GM21528 (cell line): Measurements from ENCODE around the gene DRD5.
"Not testable (repeated sequence)": the region's sequence is repeated elsewhere in the genome, so short reads cannot be mapped to it uniquely, and the experiment has no call there.

Experiments used
- ATAC-seq: cut with Tn5 transposase; IDR thresholded peaks from one replicate; pipeline ENCODE4 v1.9.1; 2021; ENCODE audit warnings: mild to moderate bottlenecking, moderate library complexity; ENCODE audit not compliant: unreplicated experiment, low FRiP score

The DRD5 gene

GRCh38 chr4:9781343-9782135 is at the start of gene DRD5:
TSS of gene DRD5 (plus strand) at chr4:9781634. CDS start at chr4:9782030, 396 bp downstream.
- no peak for ATAC-seq

- ATAC-seq, result not testable (repeated sequence)
Observed at GRCh38 chr4:9732256-9732655, 49.2 kb upstream of the DRD5 start.

GRCh38 chr4:9735515-9735914 is 45.9 kb upstream of the DRD5 start:
- no peak for ATAC-seq

GRCh38 chr4:9737280-9737679 is 44.2 kb upstream of the DRD5 start:
- ATAC-seq, result not testable (repeated sequence)

- not testable (repeated sequence) for ATAC-seq
Observed at GRCh38 chr4:9743789-9744188, 37.6 kb upstream of the DRD5 start.

GRCh38 chr4:9745782-9746181 is 35.7 kb upstream of the DRD5 start:
- ATAC-seq, result no peak

GRCh38 chr4:9758641-9759317 is 22.7 kb upstream of the DRD5 start:
- no peak for ATAC-seq

- no peak for ATAC-seq
Observed at GRCh38 chr4:9762823-9763475, 18.5 kb upstream of the DRD5 start.

- ATAC-seq, result no peak
Observed at GRCh38 chr4:9764155-9764696, 17.2 kb upstream of the DRD5 start.

GRCh38 chr4:9765091-9765490 is 16.3 kb upstream of the DRD5 start:
- no peak for ATAC-seq

GRCh38 chr4:9769321-9769720 is 12.1 kb upstream of the DRD5 start:
- ATAC-seq, result no peak

GRCh38 chr4:9771034-9771433 is 10.4 kb upstream of the DRD5 start:
- no peak for ATAC-seq

GRCh38 chr4:9773471-9773870 is 8.0 kb upstream of the DRD5 start:
- ATAC-seq, result no peak

GRCh38 chr4:9782136-9782436 is 652 bp downstream of the DRD5 start:
- ATAC-seq, result no peak

- not testable (repeated sequence) for ATAC-seq
Observed at GRCh38 chr4:9785891-9786290, 4.5 kb downstream of the DRD5 start.

GRCh38 chr4:9792381-9792780 is 10.9 kb downstream of the DRD5 start:
- ATAC-seq, result no peak

GRCh38 chr4:9796641-9797040 is 15.2 kb downstream of the DRD5 start:
- not testable (repeated sequence) for ATAC-seq

- ATAC-seq, result no peak
Observed at GRCh38 chr4:9800848-9801247, 19.4 kb downstream of the DRD5 start.

GRCh38 chr4:9804918-9805317 is 23.5 kb downstream of the DRD5 start:
- ATAC-seq, result no peak

- no peak for ATAC-seq
Observed at GRCh38 chr4:9808077-9808476, 26.6 kb downstream of the DRD5 start.

- ATAC-seq, result no peak
Observed at GRCh38 chr4:9811806-9812205, 30.4 kb downstream of the DRD5 start.
